GM21576 (cell line): ENCODE data around the gene PDE1C.

Source experiments
- ATAC-seq: cut with Tn5 transposase; IDR thresholded peaks from one replicate; pipeline ENCODE4 v1.9.1; 2021; ENCODE audit warnings: mild to moderate bottlenecking, moderate library complexity; ENCODE audit not compliant: unreplicated experiment

The PDE1C gene

GRCh38 chr7:32075612-32076011 lies 5.4 kb upstream of the PDE1C start:
- no peak for ATAC-seq

- ATAC-seq, result no peak
Observed at GRCh38 chr7:32074787-32075585, 4.8 kb upstream of the PDE1C start.

GRCh38 chr7:32073533-32073932 lies 3.3 kb upstream of the PDE1C start:
- no peak for ATAC-seq

GRCh38 chr7:32072397-32072796 lies 2.2 kb upstream of the PDE1C start:
- no peak for ATAC-seq

- ATAC-seq, result no peak
Observed at GRCh38 chr7:32071466-32072091, 1.4 kb upstream of the PDE1C start.

GRCh38 chr7:32070051-32070405 lies 179 bp downstream of the PDE1C start:
- no peak for ATAC-seq

- ATAC-seq, result no peak
Observed at GRCh38 chr7:32069116-32069650, 1.0 kb downstream of the PDE1C start.

GRCh38 chr7:32068411-32069101 lies 1.7 kb downstream of the PDE1C start:
- no peak for ATAC-seq

GRCh38 chr7:32066441-32066840 lies 3.8 kb downstream of the PDE1C start:
- no peak for ATAC-seq

- ATAC-seq, result no peak
Observed at GRCh38 chr7:32063614-32064013, 6.6 kb downstream of the PDE1C start.

GRCh38 chr7:32062150-32062549 lies 8.1 kb downstream of the PDE1C start:
- ATAC-seq, result no peak

GRCh38 chr7:32061346-32061745 lies 8.9 kb downstream of the PDE1C start:
- ATAC-seq, result no peak

GRCh38 chr7:32059289-32060011 lies 10.8 kb downstream of the PDE1C start:
- ATAC-seq, result no peak

- no peak for ATAC-seq
Observed at GRCh38 chr7:32058002-32058401, 12.2 kb downstream of the PDE1C start.

- no peak for ATAC-seq
Observed at GRCh38 chr7:32056767-32057166, 13.4 kb downstream of the PDE1C start.

- ATAC-seq, result no peak
Observed at GRCh38 chr7:32053204-32053603, 17.0 kb downstream of the PDE1C start.

GRCh38 chr7:32051128-32051527 lies 19.1 kb downstream of the PDE1C start:
- no peak for ATAC-seq

- ATAC-seq, result no peak
Observed at GRCh38 chr7:32049599-32049998, 20.6 kb downstream of the PDE1C start.

GRCh38 chr7:32048970-32049491 lies 21.2 kb downstream of the PDE1C start:
- no peak for ATAC-seq

- ATAC-seq, result no peak
Observed at GRCh38 chr7:32047801-32048200, 22.4 kb downstream of the PDE1C start.

- no peak for ATAC-seq
Observed at GRCh38 chr7:32047075-32047474, 23.1 kb downstream of the PDE1C start.
